HL-60/S4 treated with phorbol 12-myristate 13-acetate at 8.2 ng/mL for 4 days and 3 days (cell line): ENCODE results near the gene DLK1.

Experiments used
- in situ Hi-C: fragments of 300-500 bp; cut with MboI; formaldehyde crosslinking; loops from 2 replicates; pipeline ENCODE4 v1.15.0; 2022; ENCODE audit warnings: low sequenced_read_pairs

Gene DLK1

GRCh38 chr14:100692859-100693558 is 33.7 kb upstream of the DLK1 start:
- in situ Hi-C loops, result no loop called here

GRCh38 chr14:100693877-100694578 is 32.7 kb upstream of the DLK1 start:
- in situ Hi-C loops, result no loop called here

GRCh38 chr14:100694579-100695422 is 31.9 kb upstream of the DLK1 start:
- in situ Hi-C loops, result no loop called here

- in situ Hi-C loops, result no loop called here
Measured at GRCh38 chr14:100695423-100695738, 31.3 kb upstream of the DLK1 start.

- in situ Hi-C loops, result no loop called here
Measured at GRCh38 chr14:100696008-100696407, 30.7 kb upstream of the DLK1 start.

- in situ Hi-C loops, result no loop called here
Measured at GRCh38 chr14:100696590-100696989, 30.1 kb upstream of the DLK1 start.

GRCh38 chr14:100698066-100698465 is 28.6 kb upstream of the DLK1 start:
- in situ Hi-C loops, result no loop called here

GRCh38 chr14:100698666-100699448 is 27.8 kb upstream of the DLK1 start:
- in situ Hi-C loops, result no loop called here

GRCh38 chr14:100701314-100701713 is 25.4 kb upstream of the DLK1 start:
- in situ Hi-C loops, result no loop called here

GRCh38 chr14:100702590-100702989 is 24.1 kb upstream of the DLK1 start:
- in situ Hi-C loops, result no loop called here

- in situ Hi-C loops, result no loop called here
Measured at GRCh38 chr14:100703386-100704220, 23.1 kb upstream of the DLK1 start.

- in situ Hi-C loops, result no loop called here
Measured at GRCh38 chr14:100706200-100706599, 20.5 kb upstream of the DLK1 start.

- in situ Hi-C loops, result no loop called here
Measured at GRCh38 chr14:100706860-100707259, 19.8 kb upstream of the DLK1 start.

- in situ Hi-C loops, result no loop called here
Measured at GRCh38 chr14:100708425-100709288, 18.0 kb upstream of the DLK1 start.

GRCh38 chr14:100709289-100710284 is 17.1 kb upstream of the DLK1 start:
- in situ Hi-C loops, result no loop called here

- in situ Hi-C loops, result no loop called here
Measured at GRCh38 chr14:100710391-100710790, 16.3 kb upstream of the DLK1 start.

- in situ Hi-C loops, result no loop called here
Measured at GRCh38 chr14:100710826-100711462, 15.7 kb upstream of the DLK1 start.

GRCh38 chr14:100711493-100711892 is 15.2 kb upstream of the DLK1 start:
- in situ Hi-C loops, result no loop called here
